ENCODE data around the gene ST8SIA1. TPM values are rescaled to one million over a fixed set of nuclear protein-coding genes. Genes with fewer than 3 reads are reported as not detected.

ST8SIA1 gene
- total and polyA plus RNA-seq, 2 of the 8 experiments (the other 6 are each of a cell fraction or from before 2014, with no cell fraction given) = 1.9 to 4.4 TPM

- H3K4me2 ChIP-seq (ENCODE audit: insufficient read depth in 1 of 2, low read depth in 2 of 2, low read length in 2 of 2) = no peak overlapping the region
- H4K91ac ChIP-seq (replicated peaks; ENCODE audit: insufficient read length, low read length) = no peak overlapping the region
- no peak overlapping the region for H3K4ac ChIP-seq (replicated peaks; ENCODE audit: insufficient read length, low read depth, low read length)
- H3K36me3 ChIP-seq (ENCODE audit: control insufficient read depth in 2 of 4, insufficient read depth in 4 of 4, low read length in 3 of 4) = no peaks in the 10 kb centered on the region
- H3K18ac ChIP-seq (ENCODE audit: extremely low read depth, low read length) = no peak overlapping the region
- DNase-seq (ENCODE audit: low read depth in 1 of 2, low spot score in 2 of 2) (no peak), FAIRE-seq (no peak)
- no peaks in the 10 kb centered on the region for H4K20me1 ChIP-seq (replicated peaks in 1 of 2; ENCODE audit: control insufficient read depth in 1 of 2, insufficient read depth in 2 of 2, low read length in 2 of 2)
- no peak overlapping the region for H2BK20ac ChIP-seq (ENCODE audit: low read length)
- no peak overlapping the region for H2BK12ac ChIP-seq (ENCODE audit: low read depth, low read length)
- H2AFZ ChIP-seq (ENCODE audit: low read length) = no peak overlapping the region
- H3K4me1 ChIP-seq (replicated peaks in 1 of 4; ENCODE audit: control insufficient read depth in 3 of 4, insufficient read depth in 4 of 4, low read length in 3 of 4) = no peaks in the 10 kb centered on the region
- H4K8ac ChIP-seq (ENCODE audit: extremely low read depth, insufficient read depth, low read length) = no peak overlapping the region
- no peak overlapping the region for H3K23ac ChIP-seq (ENCODE audit: insufficient read length)
- H3K14ac ChIP-seq (ENCODE audit: insufficient read length) = no peak overlapping the region
- H3K27me3 ChIP-seq (replicated peaks in 1 of 4; ENCODE audit: control insufficient read depth in 3 of 4, extremely low read depth in 1 of 4, insufficient read depth in 3 of 4, low read length in 3 of 4) = no peaks in the 10 kb centered on the region
- TF ChIP-seq BRCA1 (IDR thresholded peaks at IDR 0.05; ENCODE audit: low read depth, low read length) = no peak
- no peak for TF ChIP-seq JUND (IDR thresholded peaks at IDR 0.05; ENCODE audit: low read length)
- TF ChIP-seq, protein P1, sequence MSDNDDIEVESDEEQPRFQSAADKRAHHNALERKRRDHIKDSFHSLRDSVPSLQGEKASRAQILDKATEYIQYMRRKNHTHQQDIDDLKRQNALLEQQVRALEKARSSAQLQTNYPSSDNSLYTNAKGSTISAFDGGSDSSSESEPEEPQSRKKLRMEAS (IDR thresholded peaks at IDR 0.05) = no peak
- no peak for TF ChIP-seq BCL11A (IDR thresholded peaks at IDR 0.05; ENCODE audit: low read depth in 2 of 2, low read length in 2 of 2)
- TF ChIP-seq SP2 (IDR thresholded peaks at IDR 0.05; ENCODE audit: low read length) = no peak
- TF ChIP-seq SAP30 (IDR thresholded peaks at IDR 0.05; ENCODE audit: insufficient read depth, insufficient replicate concordance, low read length) = no peak
- TF ChIP-seq, protein P2, sequence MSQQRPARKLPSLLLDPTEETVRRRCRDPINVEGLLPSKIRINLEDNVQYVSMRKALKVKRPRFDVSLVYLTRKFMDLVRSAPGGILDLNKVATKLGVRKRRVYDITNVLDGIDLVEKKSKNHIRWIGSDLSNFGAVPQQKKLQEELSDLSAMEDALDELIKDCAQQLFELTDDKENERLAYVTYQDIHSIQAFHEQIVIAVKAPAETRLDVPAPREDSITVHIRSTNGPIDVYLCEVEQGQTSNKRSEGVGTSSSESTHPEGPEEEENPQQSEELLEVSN (IDR thresholded peaks at IDR 0.05) = no peak
- no peak overlapping the region for H3K4me3 ChIP-seq (ENCODE audit: extremely low read depth in 1 of 4, insufficient read depth in 2 of 4, low read depth in 3 of 4, low read length in 4 of 4)
- no peaks in the 10 kb centered on the region for H3K23me2 ChIP-seq (ENCODE audit: low read depth, low read length)
- no peak overlapping the region for H2BK15ac ChIP-seq (ENCODE audit: low read length)
- H3K56ac ChIP-seq (replicated peaks; ENCODE audit: insufficient read length, low read depth, low read length) = no peak overlapping the region
- H2BK120ac ChIP-seq (replicated peaks; ENCODE audit: low read depth, low read length) = no peak overlapping the region
- no peaks in the 10 kb centered on the region for H3K79me2 ChIP-seq (ENCODE audit: control insufficient read depth in 1 of 2, insufficient read depth in 2 of 2, low read length in 2 of 2)
- no peaks in the 10 kb centered on the region for H3K79me1 ChIP-seq (ENCODE audit: low read depth, low read length)
- CTCF ChIA-PET (ENCODE audit: partially characterized antibody) = interaction anchor here (1.0 to 1.6 kb wide), 3 partner anchors 10 to 16 kb away, joined by 3 to 4 read pairs (median 3); no protein-coding TSS in a partner anchor
- whole genome bisulfite sequencing, 2 experiments (ENCODE audit: extremely low coverage in 1 of 2, insufficient coverage in 1 of 2, insufficient read length in 1 of 2, insufficient replicate concordance in 2 of 2, low coverage in 1 of 2, low lambda C conversion rate in 2 of 2, missing lambda C conversion rate in 1 of 2) = 90% methylated on average over 11 of the region's 11 CpGs; no CpG with 5 or more reads in 1 of the 2 experiments
- H3K9me3 ChIP-seq (ENCODE audit: insufficient read depth in 2 of 2, low read depth in 1 of 2, low read length in 1 of 2) = no peaks in the 10 kb centered on the region
- POLR2A ChIA-PET (ENCODE audit: partially characterized antibody) = no interaction called here
- no peak overlapping the region for H2AK5ac ChIP-seq (ENCODE audit: low read depth, low read length)
- H3K27ac ChIP-seq (ENCODE audit: low read depth, low read length) = no peak overlapping the region
- no peak overlapping the region for H2BK5ac ChIP-seq (ENCODE audit: low read depth, low read length)
- no peak overlapping the region for H4K5ac ChIP-seq (ENCODE audit: insufficient read length, low read depth, low read length)
- no peak overlapping the region for H3K9ac ChIP-seq (replicated peaks in 1 of 4; ENCODE audit: extremely low read depth in 1 of 4, low read depth in 3 of 4, low read length in 3 of 4)
Measured at GRCh38 chr12:22272335-22273151, 62.0 kb downstream of the ST8SIA1 start.
